ENCODE data around the gene RAB21. TPM values are rescaled to one million over a fixed set of nuclear protein-coding genes. Genes with fewer than 3 reads are reported as not detected.

The RAB21 gene
- total RNA-seq, 1 experiment from 2014 or later, result 53.0 TPM

GRCh38 chr12:71838231-71838630 is 83.6 kb downstream of the RAB21 start:
- no peaks in the 10 kb centered on the region for H3K79me1 ChIP-seq (ENCODE audit: insufficient read depth, low read depth, low read length, poor library complexity, severe bottlenecking)
- no peak overlapping the region for H2BK15ac ChIP-seq (ENCODE audit: low read depth, low read length)
- Mint-ChIP-seq H3K27me3 (ENCODE audit: low read depth) (peaks cover 19% of the 10 kb centered on the region), H3K4me3 (no peak overlapping the region), H3K36me3 (ENCODE audit: insufficient read depth in 1 of 3, low read depth in 3 of 3) (peaks cover 0 to 2% (median 0%) of the 10 kb centered on the region in 3 experiments; a peak in 1 of 7 replicates), H3K4me1 (peaks cover 12 to 16% of the 10 kb centered on the region in 2 experiments), H3K27ac (no peak overlapping the region; a peak in 1 of 7 replicates), H3K9me3 (peaks cover 0 to 8% of the 10 kb centered on the region in 2 experiments; a peak in 1 of 5 replicates)
- H3K4me1 ChIP-seq (ENCODE audit: insufficient read depth, low read length), result no peaks in the 10 kb centered on the region
- H3K9me3 ChIP-seq (ENCODE audit: control insufficient read depth, low read depth, low read length), result no peaks in the 10 kb centered on the region
- peaks cover 16% of the 10 kb centered on the region; the same call in 1 of the 2 replicates for H3K79me2 ChIP-seq (ENCODE audit: insufficient read depth, low read length)
- peaks cover 15% of the 10 kb centered on the region for H3K23me2 ChIP-seq (ENCODE audit: insufficient read length, low read depth, low read length, poor library complexity, severe bottlenecking)
- no peak overlapping the region for H2BK20ac ChIP-seq (ENCODE audit: low read depth, low read length, poor library complexity, severe bottlenecking)
- no peaks in the 10 kb centered on the region for H3K27me3 ChIP-seq (ENCODE audit: insufficient read depth, low read length)
- H4K20me1 ChIP-seq (ENCODE audit: control insufficient read depth, insufficient read depth, insufficient read length), result no peaks in the 10 kb centered on the region
- no peak overlapping the region for H3K23ac ChIP-seq (ENCODE audit: insufficient read length, low read depth, low read length)
- H3K4ac ChIP-seq (ENCODE audit: low read depth, low read length), result no peak overlapping the region
- no peak overlapping the region for H3K27ac ChIP-seq (ENCODE audit: insufficient read length, low read depth, low read length)
- H2AK5ac ChIP-seq (ENCODE audit: insufficient read length, low read length), result no peak overlapping the region
- H3K18ac ChIP-seq (ENCODE audit: insufficient read length, low read depth, low read length), result no peak overlapping the region
- H2AFZ ChIP-seq (ENCODE audit: low read length), result no peak overlapping the region
- H4K91ac ChIP-seq (ENCODE audit: insufficient read length, low read depth, low read length), result no peak overlapping the region
- no peak overlapping the region for H3K4me2 ChIP-seq (ENCODE audit: insufficient read depth, insufficient read length, low read length)
- no peak overlapping the region for H3K56ac ChIP-seq (ENCODE audit: insufficient read length, low read depth, low read length)
- no peak for TF ChIP-seq CTCF (conservative IDR thresholded peaks at IDR 0.05)
- H2BK120ac ChIP-seq (ENCODE audit: low read depth, low read length, poor library complexity, severe bottlenecking), result no peak overlapping the region
- H4K8ac ChIP-seq (replicated peaks; ENCODE audit: insufficient read length, low read depth, low read length), result no peak overlapping the region
- H2BK12ac ChIP-seq (ENCODE audit: insufficient read length, low read depth, low read length), result no peak overlapping the region
- H3T11ph ChIP-seq (ENCODE audit: low read length), result no peak overlapping the region
- DNase-seq, result no peak
- no CpG with 5 or more reads among the region's 6 CpGs for WGBS (ENCODE audit: extremely low coverage, insufficient read length, low lambda C conversion rate)
- no peak overlapping the region for H3K14ac ChIP-seq (ENCODE audit: insufficient read depth, low read length)
- no peak overlapping the region for H4K5ac ChIP-seq (ENCODE audit: insufficient read length, low read depth, low read length)
- H3K9ac ChIP-seq (ENCODE audit: extremely low read depth, insufficient read length, low read length), result no peak overlapping the region
- no peak overlapping the region for H2BK5ac ChIP-seq (ENCODE audit: insufficient read length, low read length)

Measured in H9 (cell line).